Stimulated activated CD4-positive, alpha-beta T cell treated with anti-CD3 and anti-CD28 coated beads, Interleukin-1b, Interleukin-23, amount 100 ng/mL, for 1 hour (primary cell): ENCODE data around the gene GPR3.
"Not testable (repeated sequence)": the region's sequence is repeated elsewhere in the genome, so short reads cannot be mapped to it uniquely, and the experiment has no call there.

ENCODE experiments used
- DNase-seq, 2 donors: peaks; one replicate each; pipeline ENCODE4 v3.0.0-alpha.2; 2020; ENCODE audit warnings: low read depth in 2 of 2

The GPR3 gene

GRCh38 chr1:27379564-27380122 is 12.8 kb upstream of the GPR3 start:
- DNase-seq = no peak

GRCh38 chr1:27380224-27380623 is 12.2 kb upstream of the GPR3 start:
- DNase-seq = no peak

- DNase-seq = no peak
Measured at GRCh38 chr1:27380766-27381733, 11.4 kb upstream of the GPR3 start.

GRCh38 chr1:27381969-27382762 is 10.3 kb upstream of the GPR3 start:
- no peak for DNase-seq

- no peak for DNase-seq
Measured at GRCh38 chr1:27383039-27383605, 9.3 kb upstream of the GPR3 start, which contains the start of gene CD164L2. Gene CD164L2 (minus strand): TSS chr1:27383333. CDS start chr1:27383239, 94 bp downstream.

- no peak for DNase-seq
Measured at GRCh38 chr1:27383661-27384060, 8.8 kb upstream of the GPR3 start.

- DNase-seq = not testable (repeated sequence)
Measured at GRCh38 chr1:27384797-27385196, 7.6 kb upstream of the GPR3 start.

- DNase-seq = peak; percentile 51 to 64
Measured at GRCh38 chr1:27388337-27389005, 4.0 kb upstream of the GPR3 start.

- no peak for DNase-seq
Measured at GRCh38 chr1:27391511-27392095, 819 bp upstream of the GPR3 start.

GRCh38 chr1:27392778-27393635 is 585 bp downstream of the GPR3 start:
- no peak for DNase-seq

GRCh38 chr1:27393641-27394281 is 1.3 kb downstream of the GPR3 start:
- DNase-seq = no peak

- DNase-seq = no peak
Measured at GRCh38 chr1:27394282-27394658, 1.8 kb downstream of the GPR3 start.

- DNase-seq = no peak
Measured at GRCh38 chr1:27394925-27395324, 2.5 kb downstream of the GPR3 start.

- DNase-seq = peak; percentile 50 to 54
Measured at GRCh38 chr1:27395441-27396195, 3.2 kb downstream of the GPR3 start.

- DNase-seq = no peak
Measured at GRCh38 chr1:27397110-27397509, 4.7 kb downstream of the GPR3 start.

- no peak for DNase-seq
Measured at GRCh38 chr1:27397749-27398148, 5.3 kb downstream of the GPR3 start.

GRCh38 chr1:27398405-27399149 is 6.2 kb downstream of the GPR3 start:
- DNase-seq = no peak
